ENCODE data around the gene APOF. TPM values are rescaled to one million over a fixed set of nuclear protein-coding genes. Genes with fewer than 3 reads are reported as not detected.

The APOF gene
- total RNA-seq, 1 donor from 2014 or later = not detected

GRCh38 chr12:56398324-56398723 is 35.7 kb upstream of the APOF start:
- no peak for TF ChIP-seq CTCF (conservative IDR thresholded peaks at IDR 0.05; ENCODE audit: low read depth, low read length)
- no peak for DNase-seq (ENCODE audit: low read depth)
- no peak overlapping the region for H3K4me3 ChIP-seq (ENCODE audit: low read depth, low read length)

DNA sequence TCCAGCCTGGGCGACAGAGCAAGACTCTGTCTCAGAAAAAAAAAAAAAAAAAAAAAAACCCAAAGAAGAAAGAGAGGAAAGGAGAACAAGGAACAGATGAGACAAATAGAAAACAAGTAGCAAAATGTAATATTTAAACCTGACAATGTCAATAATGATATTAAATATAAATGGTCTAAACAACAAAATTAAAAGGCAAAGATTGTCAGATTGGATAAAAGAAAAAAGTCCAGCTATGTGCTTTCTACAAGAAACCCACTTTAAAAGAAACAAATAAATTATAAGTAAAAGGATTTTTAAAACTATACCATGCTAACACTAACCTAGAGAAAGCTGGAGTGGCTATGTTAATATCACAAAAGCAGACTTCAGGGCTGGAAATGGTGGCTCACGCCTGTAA is 29.7 kb upstream of the APOF start:
- TF ChIP-seq CTCF (conservative IDR thresholded peaks at IDR 0.05; ENCODE audit: low read depth, low read length) = no peak
- H3K4me3 ChIP-seq (ENCODE audit: low read depth, low read length) = no peak overlapping the region
- no peak for DNase-seq (ENCODE audit: low read depth)

GRCh38 chr12:56391721-56392120 is 29.1 kb upstream of the APOF start:
- TF ChIP-seq CTCF (conservative IDR thresholded peaks at IDR 0.05; ENCODE audit: low read depth, low read length) = no peak
- H3K4me3 ChIP-seq (ENCODE audit: low read depth, low read length) = no peak overlapping the region
- no peak for DNase-seq (ENCODE audit: low read depth)

GRCh38 chr12:56389412-56389811 is 26.8 kb upstream of the APOF start:
- no peak for TF ChIP-seq CTCF (conservative IDR thresholded peaks at IDR 0.05; ENCODE audit: low read depth, low read length)
- no peak overlapping the region for H3K4me3 ChIP-seq (ENCODE audit: low read depth, low read length)
- no peak for DNase-seq (ENCODE audit: low read depth)

GRCh38 chr12:56387152-56387736 is 24.6 kb upstream of the APOF start:
- DNase-seq (ENCODE audit: low read depth) = no peak
- no peak overlapping the region for H3K4me3 ChIP-seq (ENCODE audit: low read depth, low read length)
- TF ChIP-seq CTCF (conservative IDR thresholded peaks at IDR 0.05; ENCODE audit: low read depth, low read length) = no peak

GRCh38 chr12:56385873-56386272 is 23.2 kb upstream of the APOF start:
- TF ChIP-seq CTCF (conservative IDR thresholded peaks at IDR 0.05; ENCODE audit: low read depth, low read length) = no peak
- no peak for DNase-seq (ENCODE audit: low read depth)
- no peak overlapping the region for H3K4me3 ChIP-seq (ENCODE audit: low read depth, low read length)

- no peak for TF ChIP-seq CTCF (conservative IDR thresholded peaks at IDR 0.05; ENCODE audit: low read depth, low read length)
- no peak for DNase-seq (ENCODE audit: low read depth)
These were observed 20.0 kb upstream of the APOF start for GRCh38 chr12:56382611-56383010.

More at GRCh38 chr12:56382611-56383010, 20.0 kb upstream of the APOF start:
- no peak overlapping the region for H3K4me3 ChIP-seq (ENCODE audit: low read depth, low read length)
